GM19468 (cell line): ENCODE results near the gene ABCA4.

Source experiments
- ATAC-seq: cut with Tn5 transposase; IDR thresholded peaks from one replicate; pipeline ENCODE4 v1.9.1; 2021; ENCODE audit warnings: mild to moderate bottlenecking, moderate library complexity, moderate number of reproducible peaks; ENCODE audit not compliant: unreplicated experiment; ENCODE audit errors: extremely low read depth

ABCA4 gene

GRCh38 chr1:94058766-94059165, 62.2 kb downstream of the ABCA4 start:
- ATAC-seq: no peak

GRCh38 chr1:94056996-94057395, 64.0 kb downstream of the ABCA4 start:
- ATAC-seq: no peak

- ATAC-seq: no peak
Observed at GRCh38 chr1:94056171-94056570, 64.8 kb downstream of the ABCA4 start.

- no peak for ATAC-seq
Observed at GRCh38 chr1:94055459-94056122, 65.4 kb downstream of the ABCA4 start.

GRCh38 chr1:94050675-94051074, 70.3 kb downstream of the ABCA4 start:
- ATAC-seq: no peak

- no peak for ATAC-seq
Observed at GRCh38 chr1:94050254-94050653, 70.7 kb downstream of the ABCA4 start.

GRCh38 chr1:94049791-94050190, 71.2 kb downstream of the ABCA4 start:
- ATAC-seq: no peak

GRCh38 chr1:94048413-94049164, 72.4 kb downstream of the ABCA4 start:
- no peak for ATAC-seq

- no peak for ATAC-seq
Observed at GRCh38 chr1:94047949-94048348, 73.0 kb downstream of the ABCA4 start.

- ATAC-seq: no peak
Observed at GRCh38 chr1:94045465-94046056, 75.4 kb downstream of the ABCA4 start.

- ATAC-seq: no peak
Observed at GRCh38 chr1:94044891-94045290, 76.1 kb downstream of the ABCA4 start.

- ATAC-seq: no peak
Observed at GRCh38 chr1:94044290-94044790, 76.6 kb downstream of the ABCA4 start.

GRCh38 chr1:94043738-94044289, 77.1 kb downstream of the ABCA4 start:
- no peak for ATAC-seq

GRCh38 chr1:94042388-94042787, 78.6 kb downstream of the ABCA4 start:
- no peak for ATAC-seq

- ATAC-seq: no peak
Observed at GRCh38 chr1:94039871-94040569, 80.9 kb downstream of the ABCA4 start.

- ATAC-seq: no peak
Observed at GRCh38 chr1:94039514-94039870, 81.5 kb downstream of the ABCA4 start.

- ATAC-seq: no peak
Observed at GRCh38 chr1:94038511-94038910, 82.4 kb downstream of the ABCA4 start.

GRCh38 chr1:94037392-94038229, 83.3 kb downstream of the ABCA4 start:
- ATAC-seq: no peak

GRCh38 chr1:94036730-94037129, 84.2 kb downstream of the ABCA4 start:
- ATAC-seq: no peak

- ATAC-seq: no peak
Observed at GRCh38 chr1:94033849-94034248, 87.1 kb downstream of the ABCA4 start.
